ENCODE measurements around the gene C3orf62. TPM values are rescaled to one million over a fixed set of nuclear protein-coding genes. Genes with fewer than 3 reads are reported as not detected.

The C3orf62 gene
- polyA plus RNA-seq, 1 of the 3 experiments (the other 2 are of a cell fraction) = 4.2 TPM

- TF ChIP-seq SIN3A (IDR thresholded peaks at IDR 0.05; ENCODE audit: borderline replicate concordance, low read depth, low read length) = no peak
- TF ChIP-seq MEF2A (IDR thresholded peaks at IDR 0.05; ENCODE audit: borderline replicate concordance, low read depth) = no peak
- TF ChIP-seq GABPA (IDR thresholded peaks at IDR 0.05; ENCODE audit: low read depth) = no peak
- TF ChIP-seq PBX3 (IDR thresholded peaks at IDR 0.05) = no peak
- no peak for TF ChIP-seq SMC3 (IDR thresholded peaks at IDR 0.05; ENCODE audit: low read depth, low read length)
- TF ChIP-seq POLR2AphosphoS5 (IDR thresholded peaks at IDR 0.05; ENCODE audit: low read depth, low read length) = no peak
- H3F3A ChIP-seq (replicated peaks; ENCODE audit: insufficient read depth) = peaks cover 2% of the 10 kb centered on the region
Observed at GRCh38 chr3:49283997-49284396, 7.0 kb upstream of the C3orf62 start.

GRCh38 chr3:49279376-49279775 is 2.3 kb upstream of the C3orf62 start:
- H3K27ac ChIP-seq (ENCODE audit: low read depth in 2 of 2, low read length in 1 of 2) = no peak overlapping the region
- no peak for DNase-seq
- H3K9ac ChIP-seq = no peak overlapping the region

More at GRCh38 chr3:49283997-49284396, 7.0 kb upstream of the C3orf62 start:
- WGBS (ENCODE audit: low lambda C conversion rate) = 92% methylated on average over 6 of the region's 6 CpGs
- Histone ChIP-seq H3K79me2 (ENCODE audit: insufficient read depth) (no peaks in the 10 kb centered on the region), H2AFZ (ENCODE audit: low read depth) (no peak overlapping the region), H3K27me3 (ENCODE audit: insufficient read depth) (no peaks in the 10 kb centered on the region), H3K4me3 (ENCODE audit: low read depth in 2 of 2, low read length in 1 of 2) (no peak overlapping the region), H3K4me2 (no peak overlapping the region), H4K20me1 (ENCODE audit: insufficient read depth) (no peaks in the 10 kb centered on the region), H3K36me3 (replicated peaks in 1 of 2; ENCODE audit: control insufficient read depth in 1 of 2, insufficient read depth in 2 of 2, low read length in 1 of 2) (peaks cover 53% of the 10 kb centered on the region in 2 experiments), H3K9me3 (no peaks in the 10 kb centered on the region), H3K4me1 (ENCODE audit: control insufficient read depth in 1 of 2, insufficient read depth in 2 of 2, low read depth in 1 of 2, low read length in 1 of 2) (no peaks in the 10 kb centered on the region), H3K9ac (no peak overlapping the region), H3K27ac (ENCODE audit: low read depth in 2 of 2, low read length in 1 of 2) (no peak overlapping the region), H3K9me2 (no peaks in the 10 kb centered on the region)
- no peak for DNase-seq
- ChIA-PET CTCF (interaction anchor here (1.5 kb wide), 1 partner anchor 113 kb away, joined by 6 read pairs; the partner anchor contains the start of gene KLHDC8B), POLR2A (no interaction called here)

GRCh38 chr3:49278548-49278947 is 1.5 kb upstream of the C3orf62 start:
- Histone ChIP-seq H2AFZ (ENCODE audit: low read depth) (no peak overlapping the region), H3K4me1 (ENCODE audit: control insufficient read depth in 1 of 2, insufficient read depth in 2 of 2, low read depth in 1 of 2, low read length in 1 of 2) (peaks cover 0 to 3% of the 10 kb centered on the region in 2 experiments; a peak in 1 of 4 replicates), H3K9me3 (no peaks in the 10 kb centered on the region), H3K79me2 (ENCODE audit: insufficient read depth) (no peaks in the 10 kb centered on the region), H3K9me2 (no peaks in the 10 kb centered on the region), H3K27me3 (ENCODE audit: insufficient read depth) (no peaks in the 10 kb centered on the region), H4K20me1 (ENCODE audit: insufficient read depth) (no peaks in the 10 kb centered on the region), H3F3A (replicated peaks; ENCODE audit: insufficient read depth) (peaks cover 9% of the 10 kb centered on the region), H3K27ac (ENCODE audit: low read depth in 2 of 2, low read length in 1 of 2) (no peak overlapping the region), H3K36me3 (replicated peaks in 1 of 2; ENCODE audit: control insufficient read depth in 1 of 2, insufficient read depth in 2 of 2, low read length in 1 of 2) (peaks cover 17 to 29% of the 10 kb centered on the region in 2 experiments), H3K9ac (no peak overlapping the region), H3K4me2 (no peak overlapping the region), H3K4me3 (ENCODE audit: low read depth in 2 of 2, low read length in 1 of 2) (no peak overlapping the region)
- TF ChIP-seq USF2 (IDR thresholded peaks at IDR 0.05; ENCODE audit: borderline replicate concordance, low read depth, low read length) (no peak), PBX3 (IDR thresholded peaks at IDR 0.05) (no peak), IRF3 (IDR thresholded peaks at IDR 0.05; ENCODE audit: low read depth, low read length) (no peak), RCOR1 (IDR thresholded peaks at IDR 0.05; ENCODE audit: low read length) (no peak), CHD2 (IDR thresholded peaks at IDR 0.05; ENCODE audit: low read length, partially characterized antibody) (no peak), MXI1 (IDR thresholded peaks at IDR 0.05; ENCODE audit: low read depth, low read length) (no peak), FOSL2 (IDR thresholded peaks at IDR 0.05; ENCODE audit: borderline replicate concordance, low read depth) (no peak), RXRA (IDR thresholded peaks at IDR 0.05; ENCODE audit: borderline replicate concordance, low read depth) (no peak), MAX (IDR thresholded peaks at IDR 0.05; ENCODE audit: low read depth) (no peak), SIN3A (IDR thresholded peaks at IDR 0.05; ENCODE audit: borderline replicate concordance, low read depth, low read length) (no peak), ELF1 (IDR thresholded peaks at IDR 0.05) (no peak), EP300 (IDR thresholded peaks at IDR 0.05; ENCODE audit: borderline replicate concordance in 1 of 2, low read depth in 1 of 2, low read length in 1 of 2) (no peak), SMC3 (IDR thresholded peaks at IDR 0.05; ENCODE audit: low read depth, low read length) (no peak)
- no peak for DNase-seq
- ChIA-PET CTCF (interaction anchor here (0.8 to 4.5 kb wide), 6 partner anchors 16 to 171 kb away, joined by 3 to 26 read pairs (median 4); partner anchors contain the start of genes KLHDC8B, LAMB2 and USP4), POLR2A (interaction anchor here (1.0 to 1.8 kb wide), 2 partner anchors 8 to 108 kb away, joined by 3 to 4 read pairs; no protein-coding TSS in a partner anchor)
- 80% methylated on average over 4 of the region's 4 CpGs for WGBS (ENCODE audit: low lambda C conversion rate)

More at GRCh38 chr3:49279376-49279775, 2.3 kb upstream of the C3orf62 start:
- no peaks in the 10 kb centered on the region for H3K27me3 ChIP-seq (ENCODE audit: insufficient read depth)
- H3K79me2 ChIP-seq (ENCODE audit: insufficient read depth) = no peaks in the 10 kb centered on the region
- no peak overlapping the region for H3K4me3 ChIP-seq (ENCODE audit: low read depth in 2 of 2, low read length in 1 of 2)
- H3K36me3 ChIP-seq (replicated peaks in 1 of 2; ENCODE audit: control insufficient read depth in 1 of 2, insufficient read depth in 2 of 2, low read length in 1 of 2) = peaks cover 20 to 37% of the 10 kb centered on the region in 2 experiments
- no peaks in the 10 kb centered on the region for H3K9me3 ChIP-seq
- H2AFZ ChIP-seq (ENCODE audit: low read depth) = no peak overlapping the region
- no peaks in the 10 kb centered on the region for H3K9me2 ChIP-seq
- peaks cover 0 to 3% of the 10 kb centered on the region in 2 experiments; a peak in 1 of 4 replicates for H3K4me1 ChIP-seq (ENCODE audit: control insufficient read depth in 1 of 2, insufficient read depth in 2 of 2, low read depth in 1 of 2, low read length in 1 of 2)
- ChIA-PET CTCF (interaction anchor here (1.6 to 4.5 kb wide), 3 partner anchors 108 to 170 kb away, joined by 4 to 26 read pairs (median 11); partner anchors contain the start of genes KLHDC8B and LAMB2), POLR2A (no interaction called here)
- no peaks in the 10 kb centered on the region for H4K20me1 ChIP-seq (ENCODE audit: insufficient read depth)
- peaks cover 9% of the 10 kb centered on the region for H3F3A ChIP-seq (replicated peaks; ENCODE audit: insufficient read depth)
- TF ChIP-seq RXRA (IDR thresholded peaks at IDR 0.05; ENCODE audit: borderline replicate concordance, low read depth) = no peak
- H3K4me2 ChIP-seq = no peak overlapping the region

Measured in SK-N-SH (cell line).